Mucosa of descending colon (tissue), 3 donors: ENCODE results near the gene MAPK8IP3. TPM values are rescaled to one million over a fixed set of nuclear protein-coding genes. Genes with fewer than 3 reads are reported as not detected.
A peak's percentile ranks its signal among the peaks of the same experiment; 100 is the strongest.

Source experiments
- ATAC-seq: fragments of 200-7000 bp; cut with Tn5 transposase; one replicate; pipeline ENCODE4 v1.9.1; 2020; ENCODE audit warnings: mild to moderate bottlenecking, moderate library complexity
- DNase-seq, 3 donors: peaks; one replicate each; pipeline ENCODE4 v3.0.0-alpha.2; 2020
- H3K36me3 ChIP-seq: fragments of 200-600 bp; one replicate; pipeline ENCODE4 v1.8.0; 2021; ENCODE audit warnings: low read depth, mild to moderate bottlenecking
- H3K4me1 ChIP-seq: fragments of 200-600 bp; one replicate; pipeline ENCODE4 v1.8.0; 2021; ENCODE audit warnings: low read depth, mild to moderate bottlenecking
- H3K4me3 ChIP-seq: fragments of 200-600 bp; one replicate; pipeline ENCODE4 v1.8.0; 2021; ENCODE audit warnings: mild to moderate bottlenecking
- H3K9me3 ChIP-seq: fragments of 200-600 bp; one replicate; pipeline ENCODE4 v1.8.0; 2021; ENCODE audit warnings: mild to moderate bottlenecking
- CTCF ChIP-seq: fragments of 200-600 bp; IDR thresholded peaks from one replicate; pipeline ENCODE4 v1.8.0; 2022; ENCODE audit warnings: antibody characterized with exemption, mild to moderate bottlenecking
- intact Hi-C, 2 donors: fragments of 100-400 bp; cut with DNase I in 1 of 2; cut with micrococcal nuclease in 1 of 2; formaldehyde crosslinking; loops; one replicate each; pipeline versions ENCODE4 v1.11.0 to v1.11.1; 2022; cut with DNase I, micrococcal nuclease
- total RNA-seq, 3 donors: library from RNA; stranded (reverse); fragmentation: NEBNext Ultra II Directional in 2 of 3; extraction: Animal tissue kit (Norgen Biotek cat#: 25700) in 2 of 3; gene quantifications; one replicate each; pipeline versions ENCODE4 v1.2.1 to v1.2.4, GENCODE V29; 2021 to 2023
- donor health status: DM: no; HTN: no; CAD: no; lungs with moderate emphysema.
- donor health status: DM: no; HTN: no; CAD: no.
- donor health status: DM: no; HTN: yes; CAD: no.

Gene MAPK8IP3
- total RNA-seq, 3 donors from 2014 or later: 76.2 to 82.5 (median 79.4) TPM

DNA sequence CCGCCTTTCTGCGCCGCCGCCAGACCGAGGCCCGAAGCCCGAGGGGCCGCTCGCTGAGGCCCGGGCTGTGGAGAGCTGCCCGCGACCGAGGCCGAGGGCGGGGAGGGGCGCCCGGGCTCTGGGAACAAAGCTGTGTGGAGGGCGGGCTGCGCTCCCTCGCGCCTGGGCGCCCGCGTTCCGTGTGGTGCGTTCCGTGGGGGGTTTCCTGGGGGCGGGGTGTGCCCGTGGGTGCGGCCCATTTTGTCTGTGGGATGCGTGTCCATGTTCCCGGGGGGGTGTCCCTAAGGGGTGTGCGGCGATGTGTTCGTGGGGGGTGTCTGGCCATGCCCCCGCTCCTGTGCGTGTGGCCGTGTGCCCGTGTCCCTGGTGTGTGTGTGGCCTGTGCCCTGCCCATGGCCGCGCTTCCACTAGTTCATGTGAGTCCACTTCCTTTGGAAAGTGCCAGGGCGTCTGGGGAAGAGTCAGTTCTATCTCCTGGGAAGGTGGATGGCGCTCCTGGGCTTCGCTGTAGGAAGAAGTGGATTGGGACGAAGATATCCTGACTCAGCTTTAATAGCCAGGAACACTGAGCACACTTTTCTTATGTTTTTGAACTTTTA, 27.4 kb upstream of the MAPK8IP3 start:
- intact Hi-C loops: no loop called here
- H3K4me3 ChIP-seq: peak overlapping the region; percentile 59
- peak in 2 of 3 donors; percentile 57 to 64 for DNase-seq
- no peak for TF ChIP-seq CTCF
- peaks cover 16% of the 10 kb centered on the region for H3K4me1 ChIP-seq
- peak; percentile 56 for ATAC-seq
- H3K9me3 ChIP-seq: no peaks in the 10 kb centered on the region
- H3K36me3 ChIP-seq: no peaks in the 10 kb centered on the region

DNA sequence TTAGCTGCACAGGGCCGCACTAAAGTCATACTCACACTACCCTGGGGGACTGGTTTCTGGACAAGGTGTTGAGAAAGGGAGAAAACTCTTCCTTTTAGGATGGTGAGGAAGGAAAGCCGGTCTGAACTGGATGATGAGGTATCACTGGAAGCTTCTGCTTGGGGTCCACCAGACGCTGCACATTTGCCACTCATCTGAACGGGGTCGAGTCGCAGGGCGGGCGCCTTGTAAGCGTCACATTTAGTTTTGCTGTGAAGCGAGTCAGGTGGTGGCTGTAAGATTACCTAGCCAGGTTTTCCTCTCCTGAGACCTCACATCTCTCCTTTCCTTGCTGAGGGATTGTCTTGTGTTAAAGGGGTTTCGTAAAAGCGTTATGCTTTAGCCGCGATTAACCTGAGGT, 25.6 kb upstream of the MAPK8IP3 start:
- no peak for ATAC-seq
- DNase-seq: no peak
- intact Hi-C loops: no loop called here
- TF ChIP-seq CTCF: no peak
- no peaks in the 10 kb centered on the region for H3K36me3 ChIP-seq
- no peak overlapping the region for H3K4me3 ChIP-seq
- H3K4me1 ChIP-seq: peaks cover 16% of the 10 kb centered on the region
- H3K9me3 ChIP-seq: no peaks in the 10 kb centered on the region

DNA sequence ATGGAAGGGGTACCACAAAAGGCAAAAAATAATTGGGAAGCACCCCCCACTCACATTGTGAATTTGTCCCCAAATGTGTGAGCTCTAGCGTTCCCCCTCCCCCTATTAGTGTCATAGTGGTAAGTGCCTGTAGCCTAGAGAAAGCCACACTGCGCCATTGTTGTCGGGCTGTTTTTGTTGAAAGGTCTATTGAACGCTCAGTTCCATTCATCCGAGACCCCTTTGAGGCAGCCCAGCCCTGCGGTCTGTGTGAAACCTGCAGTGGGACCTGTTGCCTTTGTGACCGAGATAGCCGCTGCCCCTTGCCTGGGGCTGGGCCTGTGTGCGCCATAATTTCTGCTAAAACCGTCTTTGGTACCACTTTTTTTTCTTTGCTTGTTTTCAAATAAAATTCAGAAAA, 25.0 kb upstream of the MAPK8IP3 start:
- Histone ChIP-seq H3K36me3 (no peaks in the 10 kb centered on the region), H3K9me3 (no peaks in the 10 kb centered on the region), H3K4me3 (no peak overlapping the region), H3K4me1 (peaks cover 16% of the 10 kb centered on the region)
- intact Hi-C loops: no loop called here
- ATAC-seq: no peak
- no peak for TF ChIP-seq CTCF
- DNase-seq: no peak

GRCh38 chr16:1687427-1688316, 18.3 kb upstream of the MAPK8IP3 start:
- ATAC-seq (no peak), DNase-seq (no peak)
- Histone ChIP-seq H3K4me3 (no peak overlapping the region), H3K9me3 (no peaks in the 10 kb centered on the region), H3K4me1 (no peaks in the 10 kb centered on the region), H3K36me3 (no peaks in the 10 kb centered on the region)
- no peak for TF ChIP-seq CTCF
- intact Hi-C loops: no loop called here

DNA sequence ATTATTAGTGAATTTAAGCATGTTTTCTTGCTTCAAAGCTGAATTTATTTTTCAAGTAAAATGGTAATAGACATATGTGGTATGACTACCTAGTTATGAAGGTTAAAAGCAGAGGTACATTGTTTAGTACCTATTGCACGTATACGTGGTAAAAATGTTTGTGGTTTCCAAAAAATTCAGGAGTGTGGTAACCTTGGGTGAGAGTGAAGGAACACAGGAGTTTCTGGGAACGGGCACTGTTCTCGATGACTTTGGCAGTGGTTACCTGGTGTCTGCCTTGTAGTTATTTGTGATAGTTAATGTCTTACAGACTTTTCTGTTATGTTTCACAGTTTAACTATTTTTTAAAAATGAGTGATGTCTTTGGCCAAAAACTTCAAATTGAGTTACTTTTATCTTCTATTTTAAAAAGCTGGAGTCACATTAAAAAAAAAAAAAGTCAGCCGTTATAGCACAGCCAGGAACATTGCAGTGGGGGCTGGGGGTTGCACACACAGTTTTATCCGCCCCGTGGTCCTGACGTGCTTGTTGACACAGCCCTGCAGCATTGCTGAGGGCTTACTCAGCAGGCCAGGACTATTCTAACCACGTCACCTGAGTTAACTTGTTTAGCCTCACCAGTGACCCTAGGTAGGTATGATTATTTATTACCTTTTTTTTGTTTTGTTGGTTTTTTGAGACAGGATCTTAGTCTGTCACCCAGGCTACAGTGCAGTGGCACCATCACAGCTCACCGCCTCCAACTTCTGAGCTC, 17.0 kb upstream of the MAPK8IP3 start:
- no peak for TF ChIP-seq CTCF
- no peaks in the 10 kb centered on the region for H3K4me1 ChIP-seq
- H3K36me3 ChIP-seq: no peaks in the 10 kb centered on the region
- no peak for DNase-seq
- ATAC-seq: no peak
- H3K9me3 ChIP-seq: no peaks in the 10 kb centered on the region
- intact Hi-C loops: no loop called here
- H3K4me3 ChIP-seq: no peak overlapping the region
